Prostate gland (tissue), 2 donors: ENCODE results near the gene UTP25. TPM values are rescaled to one million over a fixed set of nuclear protein-coding genes. Genes with fewer than 3 reads are reported as not detected.

Source experiments
- DNase-seq: peaks from one replicate; pipeline ENCODE4 v3.0.0-alpha.2; 2019; ENCODE audit warnings: low spot score
- H3K27ac ChIP-seq, 2 donors: fragments of 200-600 bp; sonication (generic); 2 replicates each; pipeline ENCODE4 v1.5.1; 2017 to 2019
- H3K27me3 ChIP-seq: fragments of 200-600 bp; sonication (generic); replicated peaks from 2 replicates; pipeline ENCODE4 v1.5.1; 2019; ENCODE audit not compliant: insufficient read depth
- H3K36me3 ChIP-seq, 2 donors: fragments of 200-600 bp; sonication (generic); 1 replicate in 1 of 2; 2 replicates in 1 of 2; pipeline versions ENCODE4 v1.5.1 to v1.8.1; 2017 to 2019
- H3K4me1 ChIP-seq: fragments of 200-600 bp; sonication (generic); replicated peaks from 2 replicates; pipeline ENCODE4 v1.5.1; 2019
- H3K4me3 ChIP-seq, 2 donors: fragments of 200-600 bp; sonication (generic); 2 replicates each; pipeline ENCODE4 v1.5.1; 2017 to 2019
- H3K9me3 ChIP-seq: fragments of 200-600 bp; sonication (generic); 2 replicates; pipeline ENCODE4 v1.5.1; 2017
- POLR2A ChIP-seq: fragments of 450-650 bp; IDR thresholded peaks from one replicate; pipeline ENCODE4 v1.6.1; 2016; ENCODE audit warnings: antibody characterized with exemption, mild to moderate bottlenecking
- POLR2AphosphoS5 ChIP-seq: sonication (generic); formaldehyde crosslinking; IDR thresholded peaks from one replicate; pipeline ENCODE4 v1.6.1; 2017; ENCODE audit warnings: antibody characterized with exemption
- WGBS: methylation state at CpG from one replicate; pipeline ENCODE4 v1.1.5; 2018; 5-methylcytosine and 5-hydroxymethylcytosine counted together
- intact Hi-C: fragments of 100-400 bp; cut with DNase I; formaldehyde crosslinking; loops from one replicate; pipeline ENCODE4 v1.14.2; 2022
- total RNA-seq, 2 donors: library from RNA; depleted of rRNA; stranded (reverse); fragments of >200 nt; gene quantifications; one replicate each; pipeline ENCODE4 v1.1.0, GENCODE V29; 2016
- TF ChIP-seq, protein P1 (sequence below), 4 experiments: fragments of 200-600 bp in 2 of 4; fragments of 450-650 bp in 2 of 4; sonication (generic) in 2 of 4; IDR thresholded peaks; 1 replicate in 3 of 4; 2 replicates in 1 of 4; pipeline ENCODE4 v1.5.1; 2016 to 2019; ENCODE audit warnings: antibody characterized with exemption in 4 of 4, mild to moderate bottlenecking in 2 of 4, moderate library complexity in 2 of 4

The UTP25 gene
- total RNA-seq, 2 donors from 2014 or later, result 6.0 to 8.1 TPM

DNA sequence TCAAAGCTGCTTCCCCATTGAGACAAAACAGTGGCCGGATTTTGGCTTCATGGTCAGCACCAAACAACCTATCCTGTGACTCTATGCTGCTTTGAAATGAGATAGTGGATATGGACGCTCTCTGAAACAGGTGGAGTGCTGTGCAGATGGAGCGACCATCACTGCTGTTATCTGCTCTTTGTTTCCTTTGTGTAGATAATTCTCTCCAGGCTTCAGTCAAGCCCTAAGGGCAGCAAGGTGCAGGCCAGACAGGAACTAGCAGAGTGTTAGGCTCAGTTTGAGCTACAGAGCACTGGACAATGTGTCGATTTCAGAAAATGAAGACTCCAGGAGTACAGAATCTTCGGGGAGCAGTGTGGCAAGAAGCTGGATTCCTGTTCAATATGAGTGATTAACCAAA is 17.0 kb upstream of the UTP25 start:
- 92% methylated on average over 5 of the region's 5 CpGs for WGBS
- Histone ChIP-seq H3K9me3 (no peaks in the 10 kb centered on the region), H3K4me3 (no peak overlapping the region), H3K4me1 (no peaks in the 10 kb centered on the region), H3K27me3 (no peaks in the 10 kb centered on the region), H3K27ac (no peak overlapping the region), H3K36me3 (no peaks in the 10 kb centered on the region)
- intact Hi-C loops, result no loop called here
- TF ChIP-seq, protein P1, sequence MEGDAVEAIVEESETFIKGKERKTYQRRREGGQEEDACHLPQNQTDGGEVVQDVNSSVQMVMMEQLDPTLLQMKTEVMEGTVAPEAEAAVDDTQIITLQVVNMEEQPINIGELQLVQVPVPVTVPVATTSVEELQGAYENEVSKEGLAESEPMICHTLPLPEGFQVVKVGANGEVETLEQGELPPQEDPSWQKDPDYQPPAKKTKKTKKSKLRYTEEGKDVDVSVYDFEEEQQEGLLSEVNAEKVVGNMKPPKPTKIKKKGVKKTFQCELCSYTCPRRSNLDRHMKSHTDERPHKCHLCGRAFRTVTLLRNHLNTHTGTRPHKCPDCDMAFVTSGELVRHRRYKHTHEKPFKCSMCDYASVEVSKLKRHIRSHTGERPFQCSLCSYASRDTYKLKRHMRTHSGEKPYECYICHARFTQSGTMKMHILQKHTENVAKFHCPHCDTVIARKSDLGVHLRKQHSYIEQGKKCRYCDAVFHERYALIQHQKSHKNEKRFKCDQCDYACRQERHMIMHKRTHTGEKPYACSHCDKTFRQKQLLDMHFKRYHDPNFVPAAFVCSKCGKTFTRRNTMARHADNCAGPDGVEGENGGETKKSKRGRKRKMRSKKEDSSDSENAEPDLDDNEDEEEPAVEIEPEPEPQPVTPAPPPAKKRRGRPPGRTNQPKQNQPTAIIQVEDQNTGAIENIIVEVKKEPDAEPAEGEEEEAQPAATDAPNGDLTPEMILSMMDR (IDR thresholded peaks at IDR 0.05), result no peak
- TF ChIP-seq POLR2AphosphoS5 (no peak), POLR2A (no peak)
- no peak for DNase-seq

DNA sequence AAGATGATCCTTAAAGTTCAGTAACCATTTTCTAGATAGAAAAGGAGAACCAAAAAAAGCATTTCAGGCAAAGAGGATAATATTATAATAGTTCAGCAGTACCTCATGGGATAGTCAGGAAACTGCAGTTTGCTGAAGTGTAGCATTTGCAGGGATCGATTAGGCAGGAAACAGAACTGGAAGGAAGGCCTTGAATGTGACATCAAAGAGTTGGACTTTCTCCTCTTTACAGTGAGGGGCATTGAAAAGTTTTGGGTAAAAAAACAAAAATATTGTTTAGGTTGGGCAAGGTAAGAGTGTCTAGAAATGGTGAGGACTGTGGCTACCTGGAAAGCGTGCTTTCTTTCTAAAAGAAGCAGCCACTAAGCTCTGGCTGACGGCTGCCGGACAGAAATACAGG is 13.9 kb upstream of the UTP25 start:
- H3K27me3 ChIP-seq, result no peaks in the 10 kb centered on the region
- intact Hi-C loops, result no loop called here
- H3K4me3 ChIP-seq, result no peak overlapping the region
- no peak overlapping the region for H3K27ac ChIP-seq
- TF ChIP-seq, protein P1 (IDR thresholded peaks at IDR 0.05), result no peak
- no peak for TF ChIP-seq POLR2A
- TF ChIP-seq POLR2AphosphoS5, result no peak
- H3K9me3 ChIP-seq, result no peaks in the 10 kb centered on the region
- H3K4me1 ChIP-seq, result no peaks in the 10 kb centered on the region
- WGBS, result 87% methylated on average over 4 of the region's 4 CpGs
- DNase-seq, result no peak
- H3K36me3 ChIP-seq, result no peaks in the 10 kb centered on the region

DNA sequence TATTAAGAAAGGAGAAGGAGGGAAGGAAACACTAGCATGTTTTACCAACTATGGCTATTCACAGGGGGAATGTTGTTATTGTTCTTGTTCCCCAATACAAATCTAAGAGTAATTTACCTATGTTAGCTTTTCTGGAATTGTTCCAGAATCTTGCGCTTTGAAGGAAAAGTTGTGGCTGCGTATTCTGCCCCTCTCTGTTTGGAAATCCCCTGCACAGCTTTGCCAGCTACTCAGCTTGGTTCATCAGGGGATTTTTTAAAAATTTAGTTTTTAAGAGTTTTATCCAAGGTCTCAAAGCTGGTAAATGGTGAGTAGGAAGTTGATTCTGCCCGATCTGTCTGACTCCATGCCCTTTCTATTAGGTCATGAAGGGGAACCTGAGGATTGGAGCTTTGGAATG is 12.3 kb upstream of the UTP25 start:
- Histone ChIP-seq H3K9me3 (no peaks in the 10 kb centered on the region), H3K4me1 (no peaks in the 10 kb centered on the region), H3K27ac (peak overlapping the region; percentile 72 to 76), H3K27me3 (no peaks in the 10 kb centered on the region), H3K36me3 (no peaks in the 10 kb centered on the region), H3K4me3 (no peak overlapping the region)
- TF ChIP-seq POLR2AphosphoS5, result no peak
- no peak for TF ChIP-seq POLR2A
- TF ChIP-seq, protein P1 (IDR thresholded peaks at IDR 0.05), result no peak
- intact Hi-C loops, result no loop called here
- DNase-seq, result no peak
- WGBS, result 44% methylated on average over 3 of the region's 3 CpGs

DNA sequence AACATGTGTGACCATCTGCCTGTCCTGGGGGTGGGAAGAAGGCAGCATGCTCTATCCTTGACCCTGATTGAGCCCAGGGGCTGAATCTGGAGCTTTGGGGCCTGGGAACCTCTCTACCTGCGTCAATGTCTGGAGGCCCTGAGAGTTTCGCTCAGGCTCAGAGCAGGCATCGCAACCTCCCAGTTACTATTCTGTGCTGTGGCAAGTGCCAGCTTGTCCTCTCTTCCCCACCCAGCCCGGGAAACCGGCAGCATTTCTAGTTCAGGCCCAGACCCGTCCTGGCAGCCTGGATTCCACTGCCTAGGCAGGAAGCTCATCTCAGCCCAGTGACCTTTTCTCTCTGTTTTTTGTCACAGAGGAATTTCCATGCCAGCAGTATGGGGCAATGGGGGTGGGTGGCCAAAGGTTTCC is 11.8 kb upstream of the UTP25 start:
- Histone ChIP-seq H3K4me1 (no peaks in the 10 kb centered on the region), H3K9me3 (no peaks in the 10 kb centered on the region), H3K27ac (peak overlapping the region; percentile 72 to 76), H3K36me3 (no peaks in the 10 kb centered on the region), H3K27me3 (no peaks in the 10 kb centered on the region), H3K4me3 (no peak overlapping the region)
- TF ChIP-seq POLR2AphosphoS5, result peak; percentile 78
- TF ChIP-seq POLR2A, result peak; percentile 33
- TF ChIP-seq, protein P1 (IDR thresholded peaks at IDR 0.05), result no peak
- intact Hi-C loops, result no loop called here
- DNase-seq, result peak; percentile 93
- 54% methylated on average over 6 of the region's 6 CpGs for WGBS

DNA sequence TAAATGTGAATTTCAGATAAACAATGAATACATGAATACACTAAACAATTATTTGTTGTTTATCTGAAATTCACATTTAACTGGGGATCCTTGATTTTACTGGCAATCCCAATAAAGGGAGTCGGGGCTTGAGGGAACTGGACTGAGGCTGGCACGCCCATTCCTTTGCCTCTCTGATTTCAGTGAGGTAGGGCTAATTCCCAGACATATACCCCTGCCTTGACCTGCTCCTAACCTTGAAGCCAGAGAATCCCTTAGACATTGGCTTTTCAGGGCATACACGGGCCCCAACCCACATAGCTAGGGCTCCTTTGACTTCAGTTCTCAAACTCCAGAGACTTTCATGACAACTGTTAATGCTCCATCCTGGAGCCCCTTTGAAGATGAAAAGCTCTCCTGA is 10.8 kb upstream of the UTP25 start:
- Histone ChIP-seq H3K27ac (peak overlapping the region; percentile 59 to 63), H3K4me1 (no peaks in the 10 kb centered on the region), H3K36me3 (no peaks in the 10 kb centered on the region), H3K4me3 (no peak overlapping the region), H3K9me3 (no peaks in the 10 kb centered on the region), H3K27me3 (no peaks in the 10 kb centered on the region)
- DNase-seq, result no peak
- intact Hi-C loops, result no loop called here
- WGBS, result 54% methylated on average over 3 of the region's 3 CpGs
- TF ChIP-seq, protein P1 (IDR thresholded peaks at IDR 0.05), result no peak
- TF ChIP-seq POLR2A (no peak), POLR2AphosphoS5 (no peak)
